ENCODE results near the gene ZNF750.

Gene ZNF750

GRCh38 chr17:82812058-82812457, 27.8 kb downstream of the ZNF750 start:
- no peak for DNase-seq (ENCODE audit: low read depth in 2 of 2)

GRCh38 chr17:82810644-82811430, 29.0 kb downstream of the ZNF750 start:
- no peak for DNase-seq (ENCODE audit: low read depth in 2 of 2)

- no peak for DNase-seq (ENCODE audit: low read depth in 2 of 2)
Measured at GRCh38 chr17:82808921-82809905, 30.6 kb downstream of the ZNF750 start.

DNA sequence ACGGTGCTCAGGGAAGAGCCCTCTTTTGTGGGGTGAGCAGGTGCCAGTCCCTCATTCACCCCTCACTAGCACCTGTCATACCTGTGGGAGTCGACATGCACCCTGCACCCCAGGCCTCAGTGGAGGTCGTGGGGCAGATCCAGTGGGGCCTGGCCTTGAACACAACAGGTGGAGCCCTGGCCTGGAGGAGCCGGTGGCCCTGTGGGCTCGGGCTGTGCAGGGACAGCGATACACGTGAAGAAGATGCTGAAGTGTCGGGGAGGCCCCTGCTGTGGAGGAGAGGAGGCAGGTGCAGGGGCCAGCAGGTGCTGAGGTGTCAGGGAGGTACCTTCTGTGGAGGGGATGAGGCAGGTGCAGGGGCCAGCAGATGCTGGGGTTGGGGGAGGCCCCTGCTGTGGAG, 31.8 kb downstream of the ZNF750 start:
- DNase-seq (ENCODE audit: low read depth in 2 of 2) = no peak

DNA sequence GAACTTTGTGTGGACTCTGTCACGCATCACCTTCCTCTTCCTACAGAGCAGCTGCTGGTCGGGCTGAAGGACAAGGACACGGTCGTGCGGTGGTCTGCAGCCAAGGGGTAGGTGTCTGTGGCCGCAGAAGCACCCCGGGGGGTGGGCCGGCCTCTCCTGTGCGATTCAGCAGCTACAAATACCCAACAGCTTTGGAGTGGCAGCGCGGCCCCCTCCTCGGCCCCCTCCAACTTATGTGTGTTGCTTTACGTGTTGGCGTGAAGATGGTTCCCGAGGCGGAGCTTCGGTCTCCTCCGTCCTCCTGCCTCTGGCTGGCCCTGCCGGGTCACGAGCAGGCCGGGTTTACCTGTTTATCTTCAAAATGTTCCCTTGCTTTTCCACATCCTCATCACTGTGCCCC, 32.3 kb downstream of the ZNF750 start:
- no peak for DNase-seq (ENCODE audit: low read depth in 2 of 2)

DNA sequence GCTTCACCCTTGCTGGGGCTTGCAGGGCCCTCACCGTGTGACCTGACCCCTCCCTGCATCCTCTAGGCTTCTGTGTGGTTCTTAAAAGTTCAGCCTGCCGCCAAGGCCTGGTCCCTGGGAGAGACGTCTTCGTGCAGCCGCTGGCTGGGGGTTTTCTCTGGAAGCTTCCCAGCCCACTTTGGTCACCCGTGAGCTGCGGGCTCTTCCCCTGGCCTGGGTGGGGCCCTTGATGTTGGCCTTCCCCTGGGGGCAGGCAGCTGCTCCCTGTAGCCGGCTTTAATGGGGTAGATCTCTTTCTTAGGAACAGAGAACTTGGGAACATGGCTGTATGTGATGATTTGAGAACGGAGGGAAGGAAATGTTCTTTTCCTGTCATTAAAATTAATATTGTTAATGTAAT, 32.7 kb downstream of the ZNF750 start:
- no peak for DNase-seq (ENCODE audit: low read depth in 2 of 2)

GRCh38 chr17:82806645-82807044, 33.2 kb downstream of the ZNF750 start:
- no peak for DNase-seq (ENCODE audit: low read depth in 2 of 2)

- no peak for DNase-seq (ENCODE audit: low read depth in 2 of 2)
Measured at GRCh38 chr17:82805823-82806222, 34.0 kb downstream of the ZNF750 start.

- DNase-seq (ENCODE audit: low read depth in 2 of 2) = no peak
Measured at GRCh38 chr17:82805254-82805653, 34.6 kb downstream of the ZNF750 start.

GRCh38 chr17:82804442-82805191, 35.2 kb downstream of the ZNF750 start:
- DNase-seq (ENCODE audit: low read depth in 2 of 2) = no peak

GRCh38 chr17:82803606-82804005, 36.2 kb downstream of the ZNF750 start:
- DNase-seq (ENCODE audit: low read depth in 2 of 2) = no peak

GRCh38 chr17:82803185-82803584, 36.6 kb downstream of the ZNF750 start:
- no peak for DNase-seq (ENCODE audit: low read depth in 2 of 2)

DNA sequence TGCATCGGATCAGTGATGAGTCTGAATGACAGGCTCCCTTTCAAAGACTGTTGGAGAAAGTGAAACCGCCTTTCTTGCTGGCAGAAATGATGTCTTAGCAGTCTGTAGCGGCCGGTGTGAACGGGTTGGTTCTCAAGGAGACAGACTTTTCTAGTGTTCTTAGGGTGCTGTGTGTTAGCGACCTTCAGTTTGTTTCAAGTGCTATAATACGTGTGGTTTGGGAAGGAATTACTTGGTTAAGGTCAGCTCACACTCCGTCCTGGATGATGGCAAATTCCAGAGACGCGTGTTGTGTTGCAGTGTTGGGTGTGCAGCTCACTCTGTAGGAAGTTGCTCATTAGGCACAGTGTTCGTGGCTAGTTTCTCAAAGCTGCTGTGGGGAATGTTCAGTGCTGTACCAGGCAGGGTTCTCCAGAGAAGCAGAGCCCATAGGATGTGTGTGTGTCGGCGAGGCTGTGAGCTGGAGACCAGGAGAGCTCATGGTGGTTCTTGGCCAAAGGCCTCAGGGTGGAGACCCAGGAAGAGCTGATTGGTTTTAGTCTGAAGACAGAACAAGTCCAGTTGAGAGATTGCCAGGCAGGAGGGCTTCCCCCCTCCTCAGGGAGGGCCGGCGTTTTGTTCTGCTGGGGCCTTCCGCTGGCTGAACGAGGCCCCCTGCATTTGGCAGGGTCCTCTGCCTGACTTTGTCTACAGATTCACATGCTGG, 37.6 kb downstream of the ZNF750 start:
- DNase-seq (ENCODE audit: low read depth in 2 of 2) = no peak

- DNase-seq (ENCODE audit: low read depth in 2 of 2) = no peak
Measured at GRCh38 chr17:82801377-82801970, 38.3 kb downstream of the ZNF750 start.

GRCh38 chr17:82800885-82801284, 38.9 kb downstream of the ZNF750 start:
- no peak for DNase-seq (ENCODE audit: low read depth in 2 of 2)

- no peak for DNase-seq (ENCODE audit: low read depth in 2 of 2)
Measured at GRCh38 chr17:82799591-82799990, 40.2 kb downstream of the ZNF750 start.

- no peak for DNase-seq (ENCODE audit: low read depth in 2 of 2)
Measured at GRCh38 chr17:82798752-82799151, 41.1 kb downstream of the ZNF750 start.

DNA sequence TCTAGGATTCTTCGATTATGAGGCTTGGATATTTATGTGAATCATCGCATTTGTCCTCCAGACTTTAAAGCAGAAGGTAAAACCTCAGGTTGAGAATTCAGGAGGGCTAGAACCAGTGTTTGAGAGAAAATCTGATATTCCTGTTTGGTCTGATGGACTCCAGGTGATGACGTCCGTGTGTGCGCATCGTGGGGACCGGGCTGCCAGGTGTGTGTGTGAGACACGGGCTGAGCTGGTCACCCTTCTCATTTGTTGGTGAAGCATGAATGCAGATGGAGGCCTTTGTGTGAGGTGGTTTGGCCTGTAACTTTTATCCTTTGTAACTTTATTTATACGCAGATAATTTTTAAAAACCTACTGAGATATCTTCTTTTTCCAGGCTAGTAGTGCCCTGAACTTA, 42.8 kb downstream of the ZNF750 start:
- no peak for DNase-seq (ENCODE audit: low read depth in 2 of 2)

GRCh38 chr17:82795615-82796014, 44.2 kb downstream of the ZNF750 start:
- no peak for DNase-seq (ENCODE audit: low read depth in 2 of 2)

GRCh38 chr17:82794781-82795482, 44.9 kb downstream of the ZNF750 start:
- DNase-seq (ENCODE audit: low read depth in 2 of 2) = no peak

Data from stimulated activated CD8-positive, alpha-beta memory T cell treated with anti-CD3 and anti-CD28 coated beads, Interleukin-15, amount 100 ng/mL, for 48 hours (primary cell).